Hypothalamus (tissue), 51 donors: ENCODE data around the gene RER1.

Experiments
- DNase-seq, 51 donors: peaks; one replicate each; lab custom pipeline; 2025; lab: John Stamatoyannopoulos, UW

RER1 gene

DNA sequence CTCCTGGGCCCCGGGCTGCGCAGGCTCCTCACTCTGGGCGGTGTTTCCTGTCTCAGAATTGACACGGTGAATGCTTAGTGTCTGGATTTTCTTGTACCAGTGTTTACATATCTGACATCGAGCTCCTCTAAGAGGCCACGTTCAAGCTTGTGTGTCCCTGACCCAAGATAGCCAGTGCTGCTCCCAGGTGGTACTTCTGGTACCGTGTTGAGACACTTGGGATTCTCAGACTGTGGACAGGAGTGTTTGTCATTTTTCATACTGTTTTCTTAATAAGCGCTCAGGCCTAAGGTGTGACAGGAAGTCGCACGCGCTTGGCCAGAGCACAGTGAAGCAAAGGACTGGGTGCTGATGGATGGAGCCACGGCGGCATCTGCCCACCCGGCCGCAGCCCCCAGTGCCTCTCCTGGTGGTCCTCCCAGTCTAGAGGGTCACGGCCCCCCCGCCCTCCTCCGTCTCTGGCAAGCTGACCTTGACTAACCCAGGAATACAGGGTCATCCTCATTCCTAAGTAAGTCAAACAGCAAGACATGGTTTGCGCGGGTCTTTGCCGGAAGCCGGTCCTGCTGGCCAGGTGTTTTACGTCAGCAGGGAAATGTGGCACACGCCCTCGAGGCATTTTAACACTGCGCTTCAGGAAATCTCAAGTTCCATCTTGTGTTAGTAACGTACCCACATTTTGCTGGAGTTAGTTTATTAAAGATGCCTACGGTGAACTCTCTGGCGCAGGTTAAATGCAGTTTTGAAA is 12.7 kb downstream of the RER1 start:
- DNase-seq: no peak

DNA sequence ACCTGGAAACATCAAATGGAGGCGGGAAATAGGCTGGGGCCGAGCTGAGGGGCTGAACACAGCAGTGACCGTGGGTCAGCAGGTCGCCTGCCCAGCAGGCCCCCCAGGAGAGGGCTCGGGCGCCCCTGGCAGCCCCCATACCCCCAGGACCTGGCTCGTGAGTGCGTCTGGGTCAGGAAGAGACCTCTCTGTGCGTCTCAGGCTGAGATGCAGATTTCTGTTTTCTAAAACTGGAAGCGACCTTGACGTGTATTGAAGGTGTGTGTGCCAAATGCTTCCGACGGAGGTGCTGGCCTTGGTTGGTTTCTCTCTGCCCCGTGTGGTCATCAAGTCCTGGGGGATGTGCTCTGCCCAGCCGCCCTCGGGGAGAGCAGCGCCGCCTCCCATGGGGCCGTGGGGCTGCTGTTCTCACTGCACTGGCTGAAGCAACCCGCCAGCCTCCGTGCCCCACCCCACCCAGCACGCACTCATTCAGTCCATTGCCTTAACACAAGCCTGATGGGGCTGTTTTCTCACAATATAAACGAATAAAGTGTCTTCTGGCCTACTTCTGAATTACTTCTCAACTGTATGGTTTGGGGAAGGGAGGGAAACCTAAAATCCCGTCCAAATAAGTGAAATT is 13.4 kb downstream of the RER1 start:
- no peak for DNase-seq

- no peak for DNase-seq
These were observed 14.1 kb downstream of the RER1 start for GRCh38 chr1:2405588-2406295.

- no peak for DNase-seq
These were observed 14.9 kb downstream of the RER1 start for GRCh38 chr1:2406451-2407041.

- DNase-seq: no peak
These were observed 15.7 kb downstream of the RER1 start for GRCh38 chr1:2407166-2407990.

DNA sequence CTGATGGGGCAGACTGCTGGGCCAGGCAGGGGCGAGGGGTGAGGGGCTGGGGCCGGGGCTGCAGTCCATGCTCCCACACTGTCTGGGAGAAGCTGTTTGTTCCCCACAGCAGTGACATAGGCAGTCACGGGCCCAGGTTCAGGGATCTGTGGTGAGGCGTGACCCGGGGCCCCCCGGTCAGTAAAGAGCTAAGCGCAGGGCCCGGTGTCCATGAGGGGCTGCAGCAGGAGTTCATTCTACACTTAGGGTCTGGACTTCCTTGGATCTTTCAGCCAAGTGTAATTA is 16.3 kb downstream of the RER1 start:
- no peak for DNase-seq

- no peak for DNase-seq
These were observed 16.8 kb downstream of the RER1 start for GRCh38 chr1:2408456-2408855.

DNA sequence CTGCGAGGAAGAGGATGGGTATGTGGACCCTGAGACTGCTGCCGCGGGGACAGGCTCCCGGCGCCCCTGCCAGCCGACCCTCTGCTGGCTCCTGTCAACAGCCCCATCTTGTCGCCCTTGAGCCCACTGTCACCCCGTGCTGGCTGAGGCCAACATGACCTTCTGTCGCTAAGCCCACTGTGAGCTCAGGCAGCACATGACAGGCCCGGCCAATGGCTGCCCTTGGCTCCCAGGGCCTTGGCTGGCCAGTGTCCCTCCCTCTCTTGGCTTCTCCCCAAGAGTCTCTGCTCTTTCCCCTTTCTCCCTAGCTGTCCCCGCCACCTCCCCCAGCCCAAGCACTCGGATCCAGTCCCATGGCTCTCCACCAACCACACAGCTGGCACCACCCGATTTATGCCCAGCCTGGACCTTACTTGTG is 17.2 kb downstream of the RER1 start:
- no peak for DNase-seq

GRCh38 chr1:2409745-2410144 is 18.1 kb downstream of the RER1 start:
- no peak for DNase-seq

- peak in 1 of 51 donors; percentile 37 for DNase-seq
These were observed 20.3 kb downstream of the RER1 start for GRCh38 chr1:2411801-2412394.

- DNase-seq: peak; percentile 35 to 97 (median 91)
These were observed 20.7 kb downstream of the RER1 start, which contains the start of gene PEX10 for GRCh38 chr1:2412395-2412772. TSS of gene PEX10 (minus strand) at chr1:2412564. CDS start at chr1:2412502, 62 bp downstream.

DNA sequence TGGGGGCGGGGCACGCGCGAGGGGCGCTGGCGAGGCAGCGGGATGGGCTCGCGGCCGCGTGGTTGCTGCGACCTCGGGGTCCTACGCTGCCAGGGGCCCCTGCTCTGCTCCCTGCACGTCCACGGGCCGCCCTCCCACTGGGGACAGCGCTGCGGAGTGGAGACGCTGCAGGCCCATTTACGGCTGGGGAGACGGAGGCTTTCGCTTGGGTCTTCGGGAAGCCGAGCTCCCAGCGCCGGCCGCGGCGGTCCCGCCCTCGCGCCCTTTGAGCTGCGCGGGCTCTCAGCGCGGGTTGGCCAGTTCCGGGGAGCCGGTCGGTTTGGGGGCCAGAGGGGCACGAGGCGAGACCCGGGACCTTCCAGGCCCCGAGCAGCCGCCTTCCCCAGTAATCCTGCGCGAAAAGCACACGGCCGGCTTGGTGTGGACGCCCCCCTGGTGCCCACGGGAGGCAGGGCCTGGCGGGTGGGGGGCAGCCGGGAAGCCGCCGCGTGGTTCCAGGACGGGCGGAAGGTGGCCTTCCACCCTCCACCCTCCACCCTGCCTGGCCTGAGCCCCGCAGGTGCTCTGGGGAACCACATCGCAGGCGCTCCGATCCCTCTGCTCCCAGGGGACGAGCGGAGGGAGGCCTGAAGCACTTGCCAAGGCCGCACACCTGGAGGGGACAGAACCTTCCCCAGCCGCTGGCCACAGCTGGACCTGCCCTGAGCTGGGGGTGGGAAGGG is 21.3 kb downstream of the RER1 start:
- DNase-seq: peak in 3 of 51 donors; percentile 23 to 53 (median 52)

- DNase-seq: no peak
These were observed 22.1 kb downstream of the RER1 start for GRCh38 chr1:2413495-2414296.

DNA sequence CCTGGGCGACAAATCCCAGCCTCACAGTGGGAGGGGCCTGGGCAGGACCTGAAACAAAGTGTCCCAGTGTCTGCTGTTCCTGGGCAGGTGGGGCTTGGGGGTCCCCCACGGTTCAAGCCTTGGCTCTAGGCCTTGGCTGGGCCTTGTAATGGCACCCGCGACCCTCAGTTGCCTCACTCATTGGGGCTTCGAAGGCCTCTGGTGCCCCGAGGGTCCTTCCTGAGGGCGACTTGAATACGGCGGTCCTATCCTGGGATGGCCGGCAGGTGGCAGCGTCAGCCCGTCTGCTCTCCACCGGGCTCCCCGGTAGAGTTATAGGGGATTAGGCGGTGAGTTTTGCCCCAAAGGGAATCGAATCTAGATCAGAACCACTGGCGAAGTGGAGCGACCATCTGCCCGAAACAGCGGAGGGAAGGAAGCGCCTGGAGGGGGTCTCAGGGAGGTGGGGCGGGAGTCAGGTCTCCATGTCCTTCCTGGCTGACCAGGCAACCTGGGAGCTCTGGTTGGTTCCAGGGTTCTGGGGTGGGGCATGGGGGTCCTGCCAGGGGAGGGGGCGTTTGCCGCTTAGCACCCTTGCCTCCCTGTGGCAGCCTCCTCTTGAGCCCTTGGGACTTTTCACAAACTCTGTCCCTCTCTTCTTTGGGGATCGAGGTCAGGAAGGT is 22.8 kb downstream of the RER1 start:
- peak in 50 of 51 donors; percentile 12 to 83 (median 59) for DNase-seq

GRCh38 chr1:2415337-2415736 is 23.7 kb downstream of the RER1 start:
- no peak for DNase-seq

GRCh38 chr1:2415801-2416208 is 24.2 kb downstream of the RER1 start:
- DNase-seq: no peak

DNA sequence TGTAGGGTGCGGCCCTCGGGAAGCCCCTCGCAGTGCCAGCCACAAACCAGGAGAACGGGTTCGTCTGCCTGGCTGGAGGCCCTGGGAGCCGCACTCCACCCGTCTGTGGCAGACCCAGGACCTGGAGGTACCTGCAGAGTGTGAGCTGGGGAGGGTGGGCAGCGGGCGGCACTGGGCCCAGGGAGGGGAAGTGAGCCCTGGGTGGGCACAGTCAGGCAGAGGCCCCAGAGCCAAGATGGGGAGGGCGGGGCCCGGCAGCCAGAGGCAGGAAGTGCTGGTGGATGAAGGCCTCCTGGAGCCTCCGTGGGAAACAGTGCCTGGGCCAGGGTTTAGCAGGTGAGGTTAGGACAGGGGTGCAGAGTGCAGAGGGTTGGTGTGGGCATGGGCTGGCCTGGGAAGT is 24.8 kb downstream of the RER1 start:
- DNase-seq: no peak
